Stimulated activated CD8-positive, alpha-beta memory T cell treated with anti-CD3 and anti-CD28 coated beads, Interleukin-12 subunit alpha, Interleukin-12 subunit beta, amount 100 ng/mL, for 24 hours (primary cell): Measurements from ENCODE around the gene THSD7A.
"Not testable (repeated sequence)": the region's sequence is repeated elsewhere in the genome, so short reads cannot be mapped to it uniquely, and the experiment has no call there.

Source experiments
- DNase-seq: peaks from one replicate; pipeline ENCODE4 v3.0.0-alpha.2; 2020; ENCODE audit errors: extremely low read depth

The THSD7A gene

GRCh38 chr7:11457419-11457818, 374.6 kb downstream of the THSD7A start:
- no peak for DNase-seq

- no peak for DNase-seq
These were observed 375.4 kb downstream of the THSD7A start for GRCh38 chr7:11456574-11456973.

- DNase-seq: no peak
These were observed 379.5 kb downstream of the THSD7A start for GRCh38 chr7:11452476-11452875.

GRCh38 chr7:11450281-11450680, 381.7 kb downstream of the THSD7A start:
- DNase-seq: no peak

DNA sequence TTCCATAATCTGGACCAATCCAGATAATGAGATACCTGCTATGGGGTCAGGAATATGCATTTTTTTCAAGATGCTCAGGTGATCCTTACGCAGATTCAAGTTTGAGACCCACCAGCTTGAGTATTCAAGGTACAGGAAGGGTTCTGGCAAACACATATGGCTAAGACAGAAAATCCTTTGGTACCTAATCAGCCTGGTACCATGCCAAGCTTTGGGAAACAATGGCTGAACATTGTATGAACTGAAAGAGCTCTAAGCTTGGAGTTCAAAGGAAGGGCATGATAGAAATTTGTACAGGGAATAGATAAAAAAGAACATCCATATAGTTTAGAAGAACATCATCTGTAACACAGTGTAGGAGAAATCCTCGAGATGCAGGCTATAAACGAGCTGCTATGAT, 382.7 kb downstream of the THSD7A start:
- DNase-seq: no peak

- no peak for DNase-seq
These were observed 383.7 kb downstream of the THSD7A start for GRCh38 chr7:11448323-11448722.

GRCh38 chr7:11447106-11447505, 384.9 kb downstream of the THSD7A start:
- DNase-seq: no peak

- DNase-seq: not testable (repeated sequence)
These were observed 388.1 kb downstream of the THSD7A start for GRCh38 chr7:11443934-11444333.

DNA sequence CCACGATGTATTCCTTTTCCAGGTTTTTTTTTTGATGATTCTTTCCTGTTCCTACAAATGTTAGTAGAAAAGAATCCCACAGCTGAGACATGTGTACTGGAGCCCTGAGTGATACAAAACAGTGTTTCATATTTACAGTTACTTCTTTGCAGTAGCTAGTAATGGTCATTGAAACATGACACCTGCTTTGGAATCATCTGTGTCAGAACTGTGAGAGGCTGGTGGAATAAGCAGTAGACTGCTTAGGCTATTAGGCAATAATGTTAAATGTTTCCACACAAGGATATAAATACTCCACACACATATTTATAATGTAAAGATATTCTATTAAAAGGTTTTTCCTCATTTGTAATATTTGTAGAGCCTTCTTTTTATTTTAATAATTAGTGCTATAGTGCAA, 394.0 kb downstream of the THSD7A start:
- no peak for DNase-seq

DNA sequence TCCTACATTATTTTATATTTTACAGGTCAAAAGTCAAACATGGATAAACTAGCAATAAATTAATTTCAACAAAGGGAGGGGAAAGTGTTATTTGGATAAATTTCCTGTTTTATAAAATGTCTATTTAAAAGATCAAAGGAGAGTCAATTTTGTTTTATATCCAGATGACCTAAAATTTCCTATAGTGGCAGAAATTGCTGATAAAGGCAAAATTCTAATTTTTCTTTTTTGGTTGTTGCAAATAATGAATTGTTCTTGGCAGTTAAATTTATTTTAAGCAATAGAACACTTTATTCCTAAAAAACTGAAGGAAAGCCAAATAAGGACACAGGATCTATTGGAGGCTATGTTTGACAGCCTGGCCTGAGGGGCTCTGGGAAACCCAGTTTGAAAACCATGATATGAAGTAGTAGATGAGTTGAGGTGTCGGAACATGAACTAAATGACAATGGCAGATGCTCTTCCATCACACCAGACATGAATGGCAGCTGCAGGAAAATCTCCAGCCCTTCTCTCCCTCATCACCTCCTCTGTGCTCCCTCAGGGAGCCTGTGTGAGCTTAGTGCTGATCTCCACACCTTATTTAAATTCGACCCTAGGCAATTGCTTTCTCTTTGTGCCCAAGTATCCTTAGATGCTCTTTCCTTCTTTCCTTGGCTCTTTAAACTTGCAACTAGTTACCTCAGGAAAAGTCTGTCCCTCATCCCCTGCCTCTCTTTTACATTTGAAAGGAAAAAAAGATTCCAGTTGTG, 395.0 kb downstream of the THSD7A start:
- no peak for DNase-seq

- no peak for DNase-seq
These were observed 395.7 kb downstream of the THSD7A start for GRCh38 chr7:11436316-11436715.

DNA sequence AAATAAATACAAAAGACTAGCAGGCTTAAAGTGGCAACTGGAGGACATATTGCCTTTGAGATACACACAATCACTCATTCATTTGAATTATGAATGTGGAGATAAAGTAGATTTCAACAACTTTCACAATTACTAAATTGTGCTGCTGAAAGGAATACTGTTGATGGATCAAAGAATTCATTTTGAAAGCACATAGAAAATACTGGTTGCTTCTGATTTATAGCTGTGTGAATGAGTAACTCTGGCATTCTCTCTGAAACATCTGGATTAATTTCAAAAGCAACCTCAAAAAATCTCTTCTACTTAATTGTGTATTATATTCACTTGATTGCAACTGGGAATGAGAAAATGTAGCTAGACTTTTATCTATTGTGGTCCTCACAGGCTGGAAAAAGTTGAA, 397.6 kb downstream of the THSD7A start:
- DNase-seq: no peak

DNA sequence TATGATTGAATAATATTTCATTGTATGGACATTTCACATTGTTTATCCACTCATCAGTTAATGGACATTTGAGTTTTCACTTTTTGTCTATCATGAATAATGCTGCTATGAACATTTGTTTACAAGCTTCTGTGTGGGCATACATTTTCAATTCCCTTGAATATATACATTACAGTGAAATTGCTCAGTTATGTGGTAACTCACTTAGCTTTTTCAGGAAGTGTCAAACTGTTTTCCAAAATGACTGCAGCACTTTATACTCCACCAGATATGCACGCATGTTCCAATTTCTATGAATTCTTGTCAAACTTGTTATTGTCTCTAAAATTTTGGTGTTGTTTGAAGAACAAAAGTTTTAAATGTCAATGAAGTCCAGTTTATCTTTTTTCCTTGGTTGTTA, 401.2 kb downstream of the THSD7A start:
- DNase-seq: no peak

DNA sequence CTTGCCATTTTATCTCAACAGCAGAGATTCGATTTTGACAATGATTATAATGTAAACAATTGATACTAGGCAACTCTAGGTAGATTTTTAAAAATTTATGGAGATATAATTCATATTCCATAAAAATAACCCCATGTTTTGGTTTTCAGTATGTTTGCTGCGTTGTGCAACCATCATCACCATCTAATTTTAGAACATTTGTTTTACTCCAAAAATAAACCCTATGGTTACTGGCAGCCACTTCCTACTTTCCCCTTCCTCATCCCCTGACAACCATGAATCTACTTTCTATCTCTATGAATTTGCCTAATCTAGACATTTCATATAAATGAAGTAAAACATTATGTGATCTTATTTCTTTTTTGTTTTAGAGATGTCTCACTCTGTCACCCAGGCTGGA, 401.9 kb downstream of the THSD7A start:
- no peak for DNase-seq

DNA sequence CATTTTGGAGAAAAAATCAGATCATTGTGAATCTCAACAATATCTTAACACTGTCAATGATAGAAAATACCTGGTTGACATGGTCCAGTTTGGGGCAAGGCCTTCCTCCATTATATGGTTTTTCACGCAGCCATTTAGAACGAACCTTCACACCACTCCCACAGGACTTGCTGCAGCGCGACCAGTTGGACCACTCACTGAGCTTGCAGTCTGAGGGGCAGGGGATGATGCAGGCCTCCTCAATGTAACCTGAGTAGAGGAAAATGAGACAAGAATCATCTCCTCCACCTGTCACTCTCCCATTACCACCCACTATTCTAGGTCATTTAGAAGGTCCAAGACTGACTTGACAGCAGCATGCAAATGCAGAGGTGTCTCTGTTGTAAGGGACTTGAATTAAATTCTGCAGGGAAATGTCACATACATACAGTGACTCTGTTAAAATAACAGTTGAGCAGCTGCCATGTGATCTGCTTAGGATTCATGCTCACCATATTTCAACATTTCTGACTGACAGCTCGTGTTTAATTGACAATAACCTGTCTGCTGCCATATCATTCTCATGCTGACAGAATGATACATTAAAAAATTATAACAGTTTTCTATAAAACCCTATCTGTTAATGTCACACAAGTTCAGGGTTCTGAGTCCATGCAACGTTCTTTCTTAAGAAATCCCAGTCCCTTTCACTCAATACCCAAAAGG, 403.0 kb downstream of the THSD7A start:
- no peak for DNase-seq

DNA sequence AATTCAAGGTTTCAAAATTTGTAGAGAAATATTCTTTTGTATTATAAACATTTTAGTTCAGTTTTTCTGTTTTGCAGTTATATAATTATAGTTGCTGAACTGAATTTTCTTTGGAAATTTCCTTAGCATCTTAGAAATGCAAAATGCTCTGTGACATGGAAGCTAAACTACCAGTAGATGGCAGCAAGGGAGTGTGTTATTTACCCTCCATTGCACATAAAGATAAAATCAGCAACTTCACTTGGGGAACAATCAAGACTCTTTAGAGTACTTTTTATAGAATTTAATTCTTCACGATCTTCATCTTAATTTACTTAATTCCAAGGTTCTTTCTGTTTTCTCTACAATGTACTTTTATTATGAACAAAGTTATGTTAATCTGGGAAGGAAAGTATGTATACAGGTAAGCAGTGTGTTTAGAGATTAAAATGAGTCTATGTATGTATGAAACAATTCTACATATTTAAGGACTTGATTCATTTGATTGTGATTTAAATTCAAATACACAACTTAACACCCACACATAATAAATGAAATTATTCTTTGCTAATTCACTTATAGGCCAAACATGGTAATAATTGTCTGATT, 404.2 kb downstream of the THSD7A start:
- DNase-seq: no peak

- no peak for DNase-seq
These were observed 408.0 kb downstream of the THSD7A start for GRCh38 chr7:11424006-11424405.

DNA sequence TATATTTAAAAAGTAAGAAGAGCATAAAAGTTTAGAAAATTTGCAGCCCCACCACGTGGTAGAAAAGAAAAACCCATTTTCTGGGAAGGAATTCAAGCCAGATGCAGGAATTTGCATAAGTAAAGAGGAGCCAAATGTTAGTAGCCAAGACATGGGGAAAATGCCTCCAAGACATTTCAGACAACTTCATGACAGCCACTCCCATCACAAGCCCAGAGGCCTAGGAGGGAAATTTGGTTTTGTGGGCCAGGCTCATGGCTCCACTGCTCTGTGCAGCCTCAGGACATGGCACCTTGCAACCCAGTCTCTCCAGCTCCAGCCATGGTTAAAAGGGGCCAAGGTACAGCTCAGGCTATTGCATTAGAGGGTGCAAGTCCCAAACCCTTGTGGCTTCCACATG, 411.9 kb downstream of the THSD7A start:
- no peak for DNase-seq

DNA sequence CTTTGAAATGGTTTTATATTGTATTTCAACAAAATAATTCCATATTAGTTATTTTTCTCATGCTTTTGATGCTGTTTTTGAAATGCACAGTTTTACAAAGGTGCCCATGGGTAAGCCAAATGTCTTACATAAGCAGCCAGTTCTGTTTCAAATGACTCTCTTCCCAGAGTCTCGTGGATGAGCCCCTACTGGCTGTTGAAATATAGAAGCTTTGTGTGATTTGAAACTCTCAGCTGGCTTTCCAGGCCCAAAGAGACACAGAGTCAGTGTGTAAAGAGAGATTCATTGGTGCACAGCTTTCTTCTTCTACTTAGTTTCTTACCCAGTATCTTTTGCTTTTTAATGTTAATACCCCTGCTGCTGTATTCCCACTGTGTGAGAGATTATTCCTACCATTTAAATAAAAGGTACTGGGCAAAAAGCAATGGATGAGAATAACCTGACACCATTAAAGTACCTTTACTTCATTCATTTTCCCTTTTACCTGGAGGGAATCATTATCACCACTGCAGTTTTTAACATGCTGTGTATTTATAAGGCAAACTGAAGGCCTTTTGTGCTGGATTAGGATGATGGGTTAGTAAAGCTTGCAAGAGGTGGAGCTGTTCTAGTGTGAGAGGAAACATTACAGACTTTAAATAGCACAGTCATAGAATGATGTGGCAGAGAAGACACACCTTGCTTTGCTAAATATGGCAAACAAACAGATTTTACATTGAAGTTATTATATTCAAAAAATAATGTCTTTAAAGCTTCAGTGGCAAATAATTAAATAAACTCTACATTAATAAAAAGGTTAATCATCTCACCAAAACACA, 415.1 kb downstream of the THSD7A start:
- DNase-seq: no peak

GRCh38 chr7:11415101-11415500, 416.9 kb downstream of the THSD7A start:
- DNase-seq: no peak

DNA sequence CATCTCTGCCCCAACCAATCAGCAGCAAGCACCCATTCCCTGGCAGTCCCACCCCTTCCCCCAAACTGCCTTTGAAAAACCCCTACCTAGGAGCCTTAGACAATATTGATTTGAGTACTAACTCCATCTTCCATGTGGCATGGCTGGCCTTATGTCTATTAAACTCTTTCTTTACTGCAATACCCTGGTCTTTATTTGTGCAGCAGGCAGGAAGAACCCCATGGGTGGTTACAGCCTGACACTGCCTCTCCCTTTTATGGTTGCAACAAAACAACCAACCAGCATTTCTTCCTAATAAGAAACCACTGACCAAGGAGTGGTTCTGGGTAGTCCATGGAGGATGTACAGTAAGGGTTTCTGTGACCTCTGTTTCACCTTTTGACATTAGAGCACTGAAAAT, 418.1 kb downstream of the THSD7A start:
- no peak for DNase-seq

- no peak for DNase-seq
These were observed 420.0 kb downstream of the THSD7A start for GRCh38 chr7:11412036-11412435.
